Brain microvascular endothelial cell (primary cell): Measurements from ENCODE around the gene ERBB4.

ENCODE experiments used
- DNase-seq: peaks from one replicate; pipeline ENCODE4 v3.0.0-alpha.2; 2020
- H3K27ac ChIP-seq: fragments of 250-450 bp; sonication (Bioruptor Pico); 2 replicates; pipeline ENCODE4 v1.5.1; 2020; ENCODE audit warnings: mild to moderate bottlenecking, moderate library complexity
- H3K27me3 ChIP-seq: fragments of 250-450 bp; sonication (Bioruptor Pico); replicated peaks from 2 replicates; pipeline ENCODE4 v1.5.1; 2020; ENCODE audit warnings: mild to moderate bottlenecking
- H3K36me3 ChIP-seq: fragments of 250-450 bp; sonication (Bioruptor Pico); replicated peaks from 2 replicates; pipeline ENCODE4 v1.5.1; 2020; ENCODE audit warnings: mild to moderate bottlenecking
- H3K4me3 ChIP-seq: 2 replicates; pipeline ENCODE4 v1.5.1; 2011; ENCODE audit warnings: low read depth, mild to moderate bottlenecking, control low read depth, low read length, moderate library complexity
- CTCF ChIP-seq: IDR thresholded peaks from 2 replicates; pipeline ENCODE4 v1.5.1; 2011; ENCODE audit warnings: low read depth, mild to moderate bottlenecking, moderate library complexity, low read length, control low read depth, inconsistent platforms; ENCODE audit errors: missing control alignments
- in situ Hi-C: cut with HindIII; loops from 2 replicates; pipeline ENCODE4 v1.10.0; 2017; ENCODE audit warnings: low sequenced_read_pairs, low pct_ligation_motif_present

The ERBB4 gene

GRCh38 chr2:212330263-212330662 is 208.3 kb downstream of the ERBB4 start:
- H3K36me3 ChIP-seq = no peaks in the 10 kb centered on the region
- no peaks in the 10 kb centered on the region for H3K27me3 ChIP-seq
- H3K27ac ChIP-seq = no peak overlapping the region
- no peak overlapping the region for H3K4me3 ChIP-seq
- TF ChIP-seq CTCF = no peak
- no peak for DNase-seq
- in situ Hi-C loops = no loop called here

- H3K27me3 ChIP-seq = no peaks in the 10 kb centered on the region
- no peak overlapping the region for H3K27ac ChIP-seq
- no peak for TF ChIP-seq CTCF
- no peak for DNase-seq
- in situ Hi-C loops = no loop called here
- no peak overlapping the region for H3K4me3 ChIP-seq
- no peaks in the 10 kb centered on the region for H3K36me3 ChIP-seq
Measured at GRCh38 chr2:212328712-212329496, 209.7 kb downstream of the ERBB4 start.

GRCh38 chr2:212328136-212328535 is 210.5 kb downstream of the ERBB4 start:
- in situ Hi-C loops = no loop called here
- DNase-seq = no peak
- Histone ChIP-seq H3K27ac (no peak overlapping the region), H3K27me3 (no peaks in the 10 kb centered on the region), H3K4me3 (no peak overlapping the region), H3K36me3 (no peaks in the 10 kb centered on the region)
- TF ChIP-seq CTCF = no peak

- in situ Hi-C loops = no loop called here
- DNase-seq = no peak
- TF ChIP-seq CTCF = no peak
- Histone ChIP-seq H3K27me3 (no peaks in the 10 kb centered on the region), H3K36me3 (no peaks in the 10 kb centered on the region), H3K27ac (no peak overlapping the region), H3K4me3 (no peak overlapping the region)
Measured at GRCh38 chr2:212327171-212327809, 211.3 kb downstream of the ERBB4 start.

- H3K36me3 ChIP-seq = no peaks in the 10 kb centered on the region
- DNase-seq = no peak
- no peak for TF ChIP-seq CTCF
- no peaks in the 10 kb centered on the region for H3K27me3 ChIP-seq
- no peak overlapping the region for H3K4me3 ChIP-seq
- no peak overlapping the region for H3K27ac ChIP-seq
- in situ Hi-C loops = no loop called here
Measured at GRCh38 chr2:212318636-212319035, 220.0 kb downstream of the ERBB4 start.

- TF ChIP-seq CTCF = no peak
- Histone ChIP-seq H3K36me3 (no peaks in the 10 kb centered on the region), H3K4me3 (no peak overlapping the region), H3K27me3 (no peaks in the 10 kb centered on the region), H3K27ac (no peak overlapping the region)
- in situ Hi-C loops = no loop called here
- DNase-seq = no peak
Measured at GRCh38 chr2:212314680-212315079, 223.9 kb downstream of the ERBB4 start.
